Kidney epithelial cell (primary cell): Measurements from ENCODE around the gene ZNF366. TPM values are rescaled to one million over a fixed set of nuclear protein-coding genes. Genes with fewer than 3 reads are reported as not detected.
A peak's percentile ranks its signal among the peaks of the same experiment; 100 is the strongest.

ENCODE experiments used
- DNase-seq: peaks from one replicate; pipeline ENCODE4 v3.0.0-alpha.2; 2010; ENCODE audit warnings: low read depth
- H3K27me3 ChIP-seq: 2 replicates; pipeline ENCODE4 v1.6.0; 2011; ENCODE audit warnings: low read length; ENCODE audit not compliant: control insufficient read depth, insufficient read depth
- H3K36me3 ChIP-seq: 2 replicates; pipeline ENCODE4 v1.5.1; 2011; ENCODE audit warnings: low read length; ENCODE audit not compliant: control insufficient read depth, insufficient read depth
- H3K4me3 ChIP-seq: 2 replicates; pipeline ENCODE4 v1.5.1; 2011; ENCODE audit warnings: low read depth, mild to moderate bottlenecking, control low read depth, low read length
- CTCF ChIP-seq: IDR thresholded peaks from 2 replicates; pipeline ENCODE4 v1.5.1; 2011; ENCODE audit warnings: mild to moderate bottlenecking, moderate library complexity, low read length, control low read depth, inconsistent platforms; ENCODE audit not compliant: insufficient read depth, poor library complexity, severe bottlenecking
- total RNA-seq: library from RNA; depleted of rRNA; stranded (reverse); fragments of >200 nt; gene quantifications from 2 replicates; pipeline ENCODE4 v1.2.3, GENCODE V29; 2015

ZNF366 gene
- total RNA-seq, 1 donor from 2014 or later, result 0.13 TPM

DNA sequence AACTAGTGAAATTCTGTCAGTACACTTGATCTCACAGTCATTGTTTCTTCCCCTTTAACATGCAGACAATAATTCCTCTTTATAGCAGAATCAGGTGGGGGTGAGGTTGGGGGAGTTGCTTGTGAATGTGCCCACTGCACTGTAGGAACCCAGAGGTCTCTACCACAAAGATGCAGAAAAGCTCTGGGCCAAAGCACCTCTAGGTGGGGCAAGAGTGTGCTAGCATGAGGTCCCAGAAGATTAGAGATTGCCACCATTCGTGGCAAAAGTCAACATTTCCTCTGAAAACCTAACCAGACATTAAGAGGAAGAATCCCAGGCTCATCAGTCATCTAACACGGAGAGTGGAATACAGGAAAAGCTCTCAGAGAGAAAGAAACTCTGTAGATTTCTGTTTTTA, 112.5 kb downstream of the ZNF366 start:
- no peaks in the 10 kb centered on the region for H3K27me3 ChIP-seq

GRCh38 chr5:72393052-72393451, 114.2 kb downstream of the ZNF366 start:
- no peaks in the 10 kb centered on the region for H3K27me3 ChIP-seq
- no peak overlapping the region for H3K4me3 ChIP-seq
- DNase-seq, result no peak
- no peak for TF ChIP-seq CTCF
- H3K36me3 ChIP-seq, result no peaks in the 10 kb centered on the region

More for the DNA sequence above, 112.5 kb downstream of the ZNF366 start:
- H3K4me3 ChIP-seq, result no peak overlapping the region
- DNase-seq, result no peak
- TF ChIP-seq CTCF, result peak; percentile 41
- no peaks in the 10 kb centered on the region for H3K36me3 ChIP-seq

Other genes with a start within 250 kb of the ZNF366 start
- 67.3 and 77.4 TPM in 2 replicates for gene MRPS27, start 187.2 kb downstream of the ZNF366 start, total RNA-seq
- gene PTCD2, start 187.0 kb downstream of the ZNF366 start, total RNA-seq, result 10.5 and 11.7 TPM in 2 replicates